ENCODE results near the gene BUD31.

DNA sequence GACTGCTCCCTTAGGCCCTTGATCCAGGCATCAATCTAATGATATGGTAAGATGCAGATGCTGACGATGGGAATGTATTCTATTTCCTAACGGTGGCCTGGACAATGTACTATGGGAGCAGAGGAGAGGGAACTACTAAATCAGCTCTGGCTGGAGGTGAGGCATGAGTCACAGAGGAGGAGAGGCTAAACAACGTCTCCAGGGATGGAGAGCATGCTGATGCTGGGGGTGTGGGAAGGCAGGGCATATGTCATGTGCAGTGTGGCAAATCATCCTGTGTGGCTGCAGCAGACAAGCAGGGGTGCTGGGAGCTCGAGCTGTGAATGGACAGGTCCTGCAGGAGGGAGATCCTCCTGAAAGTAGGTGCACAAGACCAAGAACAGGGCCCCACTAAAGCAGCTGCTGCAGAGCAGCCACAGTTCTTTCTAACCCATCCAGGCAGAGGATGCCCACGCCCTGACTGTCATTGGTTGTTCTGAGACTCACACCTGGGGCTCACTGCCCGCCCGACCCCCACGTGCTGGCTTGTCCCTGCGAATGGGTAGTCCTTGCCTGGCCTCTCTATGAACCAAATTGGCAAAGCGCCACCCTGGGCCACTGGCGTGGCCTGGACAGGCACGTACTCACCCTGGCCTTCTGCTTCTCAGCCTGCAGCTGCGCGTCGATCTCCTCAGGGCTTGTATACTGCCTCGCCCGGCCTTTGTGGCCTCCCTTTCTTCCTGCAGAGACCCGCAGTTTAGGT, 4.4 kb upstream of the BUD31 start:
- no peak for TF ChIP-seq TAF1 (CRISPR knock-in tag; IDR thresholded peaks at IDR 0.05)
- no peak for TF ChIP-seq ZNF205 (CRISPR knock-in tag; IDR thresholded peaks at IDR 0.05)
- TF ChIP-seq KLF9 (CRISPR knock-in tag; IDR thresholded peaks at IDR 0.05; ENCODE audit: low read depth), result no peak
- no peak for TF ChIP-seq MXI1 (IDR thresholded peaks at IDR 0.05; ENCODE audit: borderline replicate concordance, low read depth, low read length)
- no peak for TF ChIP-seq FOXC1 (CRISPR knock-in tag; IDR thresholded peaks at IDR 0.05; ENCODE audit: borderline replicate concordance)
- no peak for TF ChIP-seq ZNF264 (CRISPR knock-in tag; IDR thresholded peaks at IDR 0.05)
- no peak for TF ChIP-seq RBM39 (IDR thresholded peaks at IDR 0.05; ENCODE audit: low read depth, low read length, poor library complexity, severe bottlenecking)
- no peak for TF ChIP-seq ZNF235 (CRISPR knock-in tag; IDR thresholded peaks at IDR 0.05; ENCODE audit: borderline replicate concordance)

All from HepG2 (cell line).